Small intestine (tissue), 7 donors: Measurements from ENCODE around the gene TMEM240. TPM values are rescaled to one million over a fixed set of nuclear protein-coding genes. Genes with fewer than 3 reads are reported as not detected.
"Not testable (repeated sequence)": the region's sequence is repeated elsewhere in the genome, so short reads cannot be mapped to it uniquely, and the experiment has no call there.

ENCODE experiments used
- DNase-seq, 2 donors: peaks; one replicate each; pipeline versions ENCODE4 v3.0.0 to v3.0.0-alpha.2; 2013
- FAIRE-seq: peaks from 2 replicates; lab custom pipeline; 2012; peaks lifted over from hg19 to GRCh38; lab: Jason Lieb, UNC
- H3K27ac ChIP-seq, 3 donors: one replicate each; pipeline ENCODE4 v1.5.1; 2013; ENCODE audit warnings: low read length in 2 of 3, mild to moderate bottlenecking in 2 of 3, control low read depth in 1 of 3, inconsistent platforms in 1 of 3, low read depth in 1 of 3, moderate library complexity in 1 of 3
- H3K27me3 ChIP-seq, 3 donors: one replicate each; pipeline ENCODE4 v1.6.1; 2013; ENCODE audit warnings: low read length in 3 of 3, inconsistent platforms in 1 of 3; ENCODE audit not compliant: control insufficient read depth in 3 of 3, insufficient read depth in 3 of 3
- H3K36me3 ChIP-seq, 3 donors: one replicate each; pipeline ENCODE4 v1.6.1; 2013; ENCODE audit warnings: low read length in 3 of 3, inconsistent platforms in 1 of 3, low read depth in 1 of 3, mild to moderate bottlenecking in 1 of 3, moderate library complexity in 1 of 3; ENCODE audit not compliant: control insufficient read depth in 3 of 3, insufficient read depth in 2 of 3
- H3K4me1 ChIP-seq, 3 donors: one replicate each; pipeline ENCODE4 v1.6.1; 2013; ENCODE audit warnings: low read length in 2 of 3, inconsistent platforms in 1 of 3, low read depth in 1 of 3, mild to moderate bottlenecking in 1 of 3, moderate library complexity in 1 of 3; ENCODE audit not compliant: control insufficient read depth in 3 of 3, insufficient read depth in 2 of 3
- H3K4me3 ChIP-seq, 3 donors: one replicate each; pipeline ENCODE4 v1.5.1; 2013; ENCODE audit warnings: low read length in 3 of 3, control low read depth in 1 of 3, inconsistent platforms in 1 of 3, low read depth in 1 of 3, mild to moderate bottlenecking in 1 of 3, moderate library complexity in 1 of 3
- H3K9me3 ChIP-seq, 2 donors: one replicate each; pipeline ENCODE4 v1.6.1; 2013; ENCODE audit warnings: low read depth in 1 of 2, low read length in 1 of 2; ENCODE audit not compliant: control insufficient read depth in 2 of 2, insufficient read depth in 1 of 2
- WGBS, 3 donors: extraction: QIAGEN DNeasy Blood & Tissue Kit; methylation state at CpG; one replicate each; pipeline ENCODE4 v1.1.7; 2013; 5-methylcytosine and 5-hydroxymethylcytosine counted together
- polyA plus RNA-seq, 4 donors: library from polyadenylated mRNA; stranded (reverse) in 3 of 4; unstranded in 1 of 4; fragments of 200-250 nt in 3 of 4; fragments of 120-200 nt in 1 of 4; gene quantifications; one replicate each; pipeline versions ENCODE4 v1.2.1 to v1.2.3, GENCODE V29; 2013
- donor health status: healthy with polysubstance abuse.
- donor health status: control.
- donor health status: control.
- donor health status: Bipolar disorder and iron deficiency.
- donor health status: healthy.

Gene TMEM240
- polyA plus RNA-seq, 4 donors: 1.6 to 3.7 (median 1.6) TPM; not detected in 1

DNA sequence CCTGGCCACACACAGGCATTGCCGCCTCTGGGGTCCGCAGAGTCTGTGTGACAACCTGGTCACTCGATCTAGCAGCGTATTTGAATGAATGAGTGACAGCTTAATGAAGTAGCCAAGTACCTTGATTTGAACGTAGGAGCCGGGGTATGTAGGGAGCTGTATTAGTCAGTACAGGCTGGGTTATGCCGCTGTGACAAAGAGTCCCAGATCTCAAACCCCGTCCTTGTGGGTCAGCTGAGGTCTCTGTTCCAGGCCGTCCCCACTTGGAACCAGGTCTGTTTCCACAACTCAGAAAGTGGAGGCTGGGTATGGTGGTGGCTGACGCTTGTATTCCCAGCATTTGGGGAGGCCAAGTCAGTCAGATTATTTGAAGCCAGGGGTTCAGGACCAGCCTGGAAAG lies 48.8 kb downstream of the TMEM240 start:
- no peaks in the 10 kb centered on the region for H3K4me1 ChIP-seq
- 98% methylated on average over 10 of the region's 10 CpGs for WGBS, 3 donors
- H3K27me3 ChIP-seq: no peaks in the 10 kb centered on the region
- H3K36me3 ChIP-seq: peaks cover 15 to 82% (median 19%) of the 10 kb centered on the region in 3 donors
- peaks cover 0 to 29% of the 10 kb centered on the region in 2 donors for H3K9me3 ChIP-seq
- H3K4me3 ChIP-seq: no peak overlapping the region
- no peak overlapping the region for H3K27ac ChIP-seq
- FAIRE-seq (no peak), DNase-seq (no peak)

DNA sequence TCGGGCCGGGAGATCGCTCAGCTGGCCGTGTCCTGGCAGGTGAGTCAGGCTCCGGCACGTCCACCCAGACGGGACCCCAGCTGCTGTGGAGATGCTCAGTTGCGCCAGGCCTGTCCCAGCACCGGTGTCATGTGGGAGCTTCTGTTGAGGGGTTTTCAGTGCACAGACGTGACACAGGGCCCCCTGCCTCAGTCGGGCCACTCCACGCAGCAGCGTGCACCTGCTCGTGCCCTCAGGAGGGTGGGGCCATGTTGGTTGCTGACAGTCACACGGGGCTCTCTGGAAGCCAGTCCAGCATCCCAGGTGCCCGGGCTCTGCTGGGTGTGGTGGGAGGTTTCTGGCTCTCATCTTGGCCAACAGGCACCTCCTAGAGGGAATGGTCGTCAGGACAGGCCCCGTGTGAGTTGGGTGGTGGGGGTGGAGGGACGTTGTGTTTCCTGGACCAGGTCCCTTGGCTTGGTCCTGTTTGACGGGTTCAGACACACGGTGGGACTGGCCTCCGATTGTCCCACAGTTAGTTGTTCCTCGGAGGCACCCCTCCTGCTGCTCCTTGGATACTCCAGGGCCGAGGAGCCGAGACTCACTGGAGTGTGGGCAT lies 49.7 kb downstream of the TMEM240 start:
- no peak overlapping the region for H3K4me3 ChIP-seq
- H3K4me1 ChIP-seq: no peaks in the 10 kb centered on the region
- WGBS, 3 donors: 97 to 99% (median 97%) methylated on average over 17 to 20 of the region's 25 CpGs
- DNase-seq (no peak), FAIRE-seq (no peak)
- peaks cover 15 to 82% (median 19%) of the 10 kb centered on the region in 3 donors for H3K36me3 ChIP-seq
- no peak overlapping the region for H3K27ac ChIP-seq
- peaks cover 0 to 29% of the 10 kb centered on the region in 2 donors for H3K9me3 ChIP-seq
- H3K27me3 ChIP-seq: no peaks in the 10 kb centered on the region

DNA sequence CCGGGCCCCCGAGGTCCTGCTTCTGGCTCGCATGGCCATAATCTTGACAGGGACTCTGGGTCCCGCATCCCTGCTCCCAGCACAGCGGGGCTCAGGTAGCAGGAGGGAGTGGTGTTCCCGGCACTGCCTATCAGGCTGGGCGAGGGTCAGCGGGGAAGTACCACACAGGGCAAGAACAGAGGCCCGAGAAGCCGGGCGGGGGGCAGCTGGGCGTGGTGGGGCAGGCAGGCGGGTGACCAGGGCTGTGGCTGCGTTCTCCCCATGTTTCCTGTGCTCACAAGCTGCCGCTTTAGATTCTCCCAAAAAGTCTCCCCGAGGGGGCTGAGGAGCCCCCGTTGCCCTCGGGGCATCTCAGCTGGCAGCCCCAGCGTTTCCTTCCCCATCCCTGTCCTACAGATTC lies 50.6 kb downstream of the TMEM240 start:
- FAIRE-seq (no peak), DNase-seq (no peak)
- Histone ChIP-seq H3K27me3 (no peaks in the 10 kb centered on the region), H3K27ac (no peak overlapping the region), H3K36me3 (peaks cover 15 to 79% (median 19%) of the 10 kb centered on the region in 3 donors), H3K4me3 (no peak overlapping the region), H3K9me3 (peaks cover 0 to 29% of the 10 kb centered on the region in 2 donors), H3K4me1 (no peaks in the 10 kb centered on the region)
- 97 to 98% (median 97%) methylated on average over 19 of the region's 19 CpGs for WGBS, 3 donors

DNA sequence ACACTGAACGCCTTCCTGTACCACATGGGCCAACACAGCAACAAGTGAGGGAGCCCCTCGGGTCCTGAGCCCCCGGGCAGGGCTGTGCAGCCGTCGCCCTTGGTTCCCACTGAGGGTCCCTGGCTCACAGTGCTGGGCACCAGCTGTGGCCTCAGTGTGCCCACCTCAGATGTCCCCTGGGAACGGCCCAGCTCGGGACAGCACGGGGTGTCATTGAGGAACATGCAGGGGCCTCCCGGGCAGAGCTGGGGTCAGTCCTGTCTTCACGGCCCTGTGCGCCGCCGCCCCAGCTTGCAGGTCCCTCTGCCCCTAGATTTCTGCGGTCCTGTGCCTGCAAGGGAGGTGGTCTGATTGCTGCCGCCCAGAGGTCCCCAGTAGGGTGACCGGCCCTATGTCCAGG lies 51.2 kb downstream of the TMEM240 start:
- DNase-seq (no peak), FAIRE-seq (no peak)
- H3K4me3 ChIP-seq: no peak overlapping the region
- no peaks in the 10 kb centered on the region for H3K4me1 ChIP-seq
- peaks cover 0 to 29% of the 10 kb centered on the region in 2 donors for H3K9me3 ChIP-seq
- H3K27ac ChIP-seq: no peak overlapping the region
- no peaks in the 10 kb centered on the region for H3K27me3 ChIP-seq
- H3K36me3 ChIP-seq: peaks cover 15 to 79% (median 19%) of the 10 kb centered on the region in 3 donors
- WGBS, 3 donors: 95 to 97% (median 95%) methylated on average over 11 to 16 of the region's 16 CpGs

DNA sequence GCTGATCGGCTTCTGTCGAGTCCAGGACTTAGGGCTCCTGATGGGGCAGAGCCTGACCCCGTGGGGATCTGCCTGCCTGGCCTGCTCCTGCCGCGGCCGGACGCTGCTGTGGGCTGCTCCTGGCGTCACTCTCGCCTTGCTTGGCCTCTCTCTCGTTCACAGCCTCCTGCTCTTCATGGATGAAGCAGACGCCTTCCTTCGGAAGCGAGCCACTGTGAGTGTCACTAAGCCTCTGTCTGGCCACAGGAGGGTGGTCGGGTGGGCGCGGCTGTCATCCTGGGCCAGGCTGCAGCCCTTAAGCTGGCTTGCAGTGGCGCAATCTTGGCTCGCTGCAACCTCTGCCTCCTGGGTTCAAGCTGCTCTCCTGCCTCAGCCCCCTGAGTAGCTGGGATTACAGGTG lies 52.7 kb downstream of the TMEM240 start:
- DNase-seq (no peak), FAIRE-seq (no peak)
- peaks cover 0 to 22% of the 10 kb centered on the region in 2 donors for H3K9me3 ChIP-seq
- H3K4me3 ChIP-seq: no peak overlapping the region
- WGBS, 3 donors: 96 to 99% (median 97%) methylated on average over 17 to 18 of the region's 18 CpGs
- no peaks in the 10 kb centered on the region for H3K4me1 ChIP-seq
- H3K27me3 ChIP-seq: no peaks in the 10 kb centered on the region
- H3K36me3 ChIP-seq: peaks cover 15 to 87% (median 19%) of the 10 kb centered on the region in 3 donors
- no peak overlapping the region for H3K27ac ChIP-seq

DNA sequence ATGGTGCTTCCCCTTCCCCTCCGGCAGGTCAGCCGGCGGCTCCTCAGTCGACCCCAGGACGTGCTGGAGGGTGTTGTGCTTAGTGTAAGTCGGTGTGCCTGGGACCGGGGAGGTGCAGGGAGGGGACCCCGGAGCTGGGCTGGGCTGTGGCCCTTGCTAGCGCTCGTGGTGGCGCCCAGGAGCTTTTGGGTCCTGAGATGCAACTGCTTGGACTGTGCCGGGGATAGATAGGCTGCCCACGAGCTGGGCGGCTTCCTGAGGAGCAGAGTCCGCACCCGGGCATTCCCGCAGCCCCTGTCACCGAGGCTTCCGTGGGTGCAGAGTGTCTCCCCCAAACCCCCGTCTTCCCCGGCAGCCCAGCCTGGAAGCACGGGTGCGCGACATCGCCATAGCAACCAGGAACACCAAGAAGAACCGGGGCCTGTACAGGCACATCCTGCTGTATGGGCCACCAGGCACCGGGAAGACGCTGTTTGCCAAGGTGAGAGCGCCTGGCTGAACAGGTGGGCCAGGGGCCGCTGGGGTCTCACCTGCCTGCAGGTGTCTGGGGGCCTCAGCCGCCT lies 54.6 kb downstream of the TMEM240 start:
- not testable (repeated sequence) for H3K27ac ChIP-seq, H3K27me3 ChIP-seq, H3K4me3 ChIP-seq, H3K9me3 ChIP-seq, FAIRE-seq, DNase-seq, H3K4me1 ChIP-seq
- 94 to 98% (median 94%) methylated on average over 18 to 31 of the region's 31 CpGs for WGBS, 3 donors
- H3K36me3 ChIP-seq: peaks cover 9 to 79% (median 11%) of the 10 kb centered on the region in 3 donors

DNA sequence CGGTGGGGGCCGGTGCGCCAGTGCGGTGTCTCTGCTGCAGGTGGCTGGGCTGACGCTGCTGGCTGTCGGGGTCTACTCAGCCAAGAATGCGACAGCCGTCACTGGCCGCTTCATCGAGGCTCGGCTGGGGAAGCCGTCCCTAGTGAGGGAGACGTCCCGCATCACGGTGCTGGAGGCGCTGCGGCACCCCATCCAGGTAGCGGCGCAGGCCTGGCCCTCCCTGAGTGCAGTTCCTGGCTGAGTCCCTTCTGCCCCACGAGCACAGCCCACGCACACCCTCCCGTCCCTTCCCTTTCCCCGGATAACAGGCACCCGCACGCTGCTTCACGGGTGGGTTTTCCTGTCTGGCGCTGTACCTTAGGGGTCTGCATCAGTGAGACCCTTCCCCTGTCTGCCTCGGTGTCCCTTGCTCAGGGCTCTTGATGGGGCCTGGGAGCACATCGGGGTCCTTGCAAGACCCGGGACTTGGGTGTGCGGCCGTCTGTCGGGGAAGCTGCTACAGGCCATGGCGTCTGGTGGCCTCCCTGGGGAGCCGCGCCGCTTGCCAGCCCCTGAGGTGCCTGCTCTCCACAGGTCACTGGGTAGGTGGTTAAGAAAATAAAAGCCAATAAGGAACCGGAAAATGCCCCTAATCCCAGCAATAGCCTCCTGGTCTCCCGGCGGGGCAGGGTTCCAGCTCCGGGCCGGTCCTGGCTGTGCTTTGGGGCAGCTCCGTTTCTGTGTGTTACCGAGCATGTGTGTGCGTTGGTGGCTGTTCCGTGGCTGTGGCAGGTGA lies 55.3 kb downstream of the TMEM240 start:
- peaks cover 7 to 78% (median 9%) of the 10 kb centered on the region in 3 donors for H3K36me3 ChIP-seq
- DNase-seq, H3K4me1 ChIP-seq, FAIRE-seq, H3K27ac ChIP-seq, H3K9me3 ChIP-seq, H3K4me3 ChIP-seq, H3K27me3 ChIP-seq: not testable (repeated sequence)
- WGBS, 3 donors: 94 to 97% (median 96%) methylated on average over 26 to 43 of the region's 46 CpGs
